Neural crest cell (in vitro differentiated cells): ENCODE results near the gene SH3BP1. TPM values are rescaled to one million over a fixed set of nuclear protein-coding genes. Genes with fewer than 3 reads are reported as not detected.
A peak's percentile ranks its signal among the peaks of the same experiment; 100 is the strongest.

Experiments
- DNase-seq: peaks from one replicate; pipeline ENCODE4 v3.0.0; 2021; ENCODE audit warnings: low read depth, mixed read lengths, low spot score
- H3K27ac Mint-ChIP-seq: one replicate; pipeline ENCODE4 v1.8.0; 2021; ENCODE audit warnings: mild to moderate bottlenecking, mixed read lengths; ENCODE audit not compliant: unreplicated experiment
- H3K27me3 Mint-ChIP-seq: 2 replicates; pipeline ENCODE4 v1.8.0; 2021; ENCODE audit warnings: low read depth, mild to moderate bottlenecking, mixed read lengths
- H3K36me3 Mint-ChIP-seq: 2 replicates; pipeline ENCODE4 v1.8.0; 2021; ENCODE audit warnings: low read depth, mild to moderate bottlenecking, mixed read lengths
- H3K4me1 Mint-ChIP-seq: 2 replicates; pipeline ENCODE4 v1.8.0; 2021; ENCODE audit warnings: mixed read lengths
- H3K4me3 Mint-ChIP-seq: one replicate; pipeline ENCODE4 v1.8.0; 2021; ENCODE audit warnings: mild to moderate bottlenecking, mixed read lengths
- H3K9me3 Mint-ChIP-seq: 2 replicates; pipeline ENCODE4 v1.8.0; 2021; ENCODE audit warnings: mixed read lengths
- total RNA-seq: library from RNA; stranded (reverse); gene quantifications from 2 replicates; pipeline ENCODE4 v1.2.1, GENCODE V29; 2021
- TF ChIP-seq, protein P1 (sequence below): fragments of 200-600 bp; sonication (generic); conservative IDR thresholded peaks from 2 replicates; pipeline ENCODE4 v1.5.0; 2021; ENCODE audit warnings: antibody characterized with exemption, mild to moderate bottlenecking

SH3BP1 gene
- total RNA-seq, 1 donor from 2014 or later, result 36.4 TPM

- no peaks in the 10 kb centered on the region for H3K9me3 Mint-ChIP-seq
- TF ChIP-seq, protein P1, sequence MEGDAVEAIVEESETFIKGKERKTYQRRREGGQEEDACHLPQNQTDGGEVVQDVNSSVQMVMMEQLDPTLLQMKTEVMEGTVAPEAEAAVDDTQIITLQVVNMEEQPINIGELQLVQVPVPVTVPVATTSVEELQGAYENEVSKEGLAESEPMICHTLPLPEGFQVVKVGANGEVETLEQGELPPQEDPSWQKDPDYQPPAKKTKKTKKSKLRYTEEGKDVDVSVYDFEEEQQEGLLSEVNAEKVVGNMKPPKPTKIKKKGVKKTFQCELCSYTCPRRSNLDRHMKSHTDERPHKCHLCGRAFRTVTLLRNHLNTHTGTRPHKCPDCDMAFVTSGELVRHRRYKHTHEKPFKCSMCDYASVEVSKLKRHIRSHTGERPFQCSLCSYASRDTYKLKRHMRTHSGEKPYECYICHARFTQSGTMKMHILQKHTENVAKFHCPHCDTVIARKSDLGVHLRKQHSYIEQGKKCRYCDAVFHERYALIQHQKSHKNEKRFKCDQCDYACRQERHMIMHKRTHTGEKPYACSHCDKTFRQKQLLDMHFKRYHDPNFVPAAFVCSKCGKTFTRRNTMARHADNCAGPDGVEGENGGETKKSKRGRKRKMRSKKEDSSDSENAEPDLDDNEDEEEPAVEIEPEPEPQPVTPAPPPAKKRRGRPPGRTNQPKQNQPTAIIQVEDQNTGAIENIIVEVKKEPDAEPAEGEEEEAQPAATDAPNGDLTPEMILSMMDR, result no peak
- H3K27ac Mint-ChIP-seq, result no peak overlapping the region
- no peaks in the 10 kb centered on the region for H3K27me3 Mint-ChIP-seq
- H3K4me3 Mint-ChIP-seq, result no peak overlapping the region
- peaks cover 8% of the 10 kb centered on the region for H3K36me3 Mint-ChIP-seq
- H3K4me1 Mint-ChIP-seq, result peaks cover 2% of the 10 kb centered on the region
- no peak for DNase-seq
These were observed 20.8 kb upstream of the SH3BP1 start for GRCh38 chr22:37618674-37619073.

- TF ChIP-seq, protein P1, result no peak
- Mint-ChIP-seq H3K9me3 (no peaks in the 10 kb centered on the region), H3K27me3 (no peaks in the 10 kb centered on the region), H3K36me3 (peaks cover 5% of the 10 kb centered on the region), H3K27ac (no peak overlapping the region), H3K4me3 (no peak overlapping the region), H3K4me1 (peaks cover 5% of the 10 kb centered on the region)
- DNase-seq, result no peak
These were observed 19.5 kb upstream of the SH3BP1 start for GRCh38 chr22:37619991-37620390.

DNA sequence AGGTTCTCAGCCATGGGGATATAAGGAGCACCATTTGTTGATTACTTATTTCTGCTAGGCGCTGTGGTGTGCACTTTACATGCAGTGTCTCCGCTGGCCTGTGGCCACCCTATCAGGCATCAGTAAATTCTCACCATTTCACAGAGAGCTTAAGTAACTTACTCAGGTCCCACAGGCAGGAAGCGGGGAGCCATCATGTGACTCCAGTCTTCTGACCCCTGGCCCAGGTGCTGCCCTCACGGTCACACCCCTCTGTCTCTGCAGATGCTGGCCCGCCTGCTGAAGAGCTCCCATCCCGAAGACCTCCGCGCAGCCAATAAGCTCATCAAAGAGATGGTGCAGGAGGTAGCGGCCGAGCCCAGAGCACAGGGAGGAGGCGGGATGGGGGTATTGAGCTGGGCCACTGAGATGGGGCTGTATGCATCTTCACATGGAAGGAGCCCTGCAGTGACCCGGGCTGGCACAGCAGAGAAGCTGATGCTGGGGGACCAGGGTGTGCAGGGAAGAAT lies 18.1 kb upstream of the SH3BP1 start:
- no peak overlapping the region for H3K4me3 Mint-ChIP-seq
- DNase-seq, result no peak

DNA sequence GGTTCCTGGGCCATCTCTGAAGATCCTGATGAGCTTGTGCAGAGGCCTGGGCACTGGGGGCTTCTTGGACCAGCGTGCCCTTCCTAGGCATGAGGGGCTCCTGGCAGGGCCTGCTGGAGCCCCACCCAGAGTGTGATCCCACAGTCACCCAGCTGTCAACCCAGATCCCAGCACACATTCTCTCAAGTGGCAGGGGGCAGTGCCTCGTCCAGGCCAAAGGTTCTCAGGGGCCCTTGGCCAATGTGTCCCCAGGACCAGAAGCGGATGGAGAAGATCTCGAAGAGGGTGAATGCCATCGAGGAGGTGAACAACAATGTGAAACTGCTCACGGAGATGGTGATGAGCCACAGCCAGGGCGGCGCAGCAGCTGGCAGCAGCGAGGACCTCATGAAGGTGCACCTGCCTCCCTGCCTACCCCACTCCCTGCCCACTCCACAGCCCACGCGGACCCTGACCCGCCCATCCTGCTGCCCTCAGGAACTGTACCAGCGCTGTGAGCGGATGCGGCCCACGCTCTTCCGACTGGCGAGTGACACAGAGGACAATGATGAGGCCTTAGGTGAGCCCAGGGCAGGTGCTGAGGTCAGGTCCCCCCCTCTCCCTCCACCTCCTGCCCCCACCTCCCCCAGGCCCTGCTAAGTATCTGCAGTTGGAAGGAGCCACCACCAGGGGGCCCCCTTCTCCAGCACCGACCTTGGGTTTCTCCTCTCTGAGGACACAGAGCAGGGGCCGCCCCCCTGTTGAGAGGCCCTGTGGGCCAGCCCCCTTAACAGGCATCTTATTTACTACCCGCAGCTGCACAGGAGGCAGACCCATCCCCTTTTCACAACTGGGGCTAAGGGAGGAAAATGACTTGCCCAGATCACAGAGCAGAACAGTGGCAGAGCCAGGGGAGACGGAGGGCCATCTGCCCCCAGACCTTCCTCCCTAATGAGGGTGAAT lies 16.1 kb upstream of the SH3BP1 start:
- Mint-ChIP-seq H3K27ac (peak overlapping the region; percentile 65), H3K9me3 (no peaks in the 10 kb centered on the region), H3K4me3 (peak overlapping the region; percentile 79), H3K36me3 (peaks cover 2% of the 10 kb centered on the region), H3K4me1 (peaks cover 10% of the 10 kb centered on the region), H3K27me3 (no peaks in the 10 kb centered on the region)
- DNase-seq, result peak; percentile 77
- TF ChIP-seq, protein P1, result peak; percentile 86

More for the DNA sequence above, 18.1 kb upstream of the SH3BP1 start:
- Mint-ChIP-seq H3K27ac (no peak overlapping the region), H3K27me3 (no peaks in the 10 kb centered on the region), H3K36me3 (peaks cover 2% of the 10 kb centered on the region), H3K4me1 (peaks cover 5% of the 10 kb centered on the region), H3K9me3 (no peaks in the 10 kb centered on the region)
- TF ChIP-seq, protein P1, result no peak

DNA sequence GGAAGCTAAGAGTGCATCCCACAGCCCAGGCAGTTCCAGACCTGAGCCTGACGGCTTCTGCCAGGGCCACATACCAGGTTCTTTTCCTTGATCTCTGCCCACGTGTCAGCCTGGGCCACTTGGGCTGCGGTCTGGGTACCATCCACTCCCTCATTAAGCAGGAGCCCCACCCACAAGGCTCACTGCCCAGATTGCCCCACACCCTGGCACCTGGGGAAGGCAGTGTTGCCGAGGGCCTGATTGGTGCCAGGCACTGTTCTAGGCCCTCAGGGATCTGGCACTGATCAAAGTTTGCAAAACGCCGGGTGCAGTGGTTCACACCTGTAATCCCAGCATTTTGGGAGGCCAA lies 15.5 kb upstream of the SH3BP1 start:
- TF ChIP-seq, protein P1, result no peak
- peak overlapping the region; percentile 79 for H3K4me3 Mint-ChIP-seq
- no peak overlapping the region for H3K27ac Mint-ChIP-seq
- no peaks in the 10 kb centered on the region for H3K27me3 Mint-ChIP-seq
- H3K4me1 Mint-ChIP-seq, result peaks cover 10% of the 10 kb centered on the region
- peaks cover 2% of the 10 kb centered on the region for H3K36me3 Mint-ChIP-seq
- H3K9me3 Mint-ChIP-seq, result no peaks in the 10 kb centered on the region
- DNase-seq, result no peak
